ENCODE measurements around the gene DOCK4. TPM values are rescaled to one million over a fixed set of nuclear protein-coding genes. Genes with fewer than 3 reads are reported as not detected.

The DOCK4 gene
- total and polyA plus RNA-seq, 3 donors from 2014 or later: 5.4 to 17.1 (median 12.4) TPM

- no peak overlapping the region for H3K4me3 ChIP-seq
- 67 to 76% methylated on average over 6 of the region's 6 CpGs for WGBS, 2 donors
- intact Hi-C loops (cut with DNase I; ENCODE audit: low total_unique reads): no loop called here
- no peak for DNase-seq
- peaks cover 12% of the 10 kb centered on the region for H3K4me1 ChIP-seq
- no peaks in the 10 kb centered on the region for H3K27me3 ChIP-seq
- TF ChIP-seq POLR2A (IDR thresholded peaks at IDR 0.05) (no peak), CTCF (IDR thresholded peaks at IDR 0.05) (no peak)
- H3K36me3 ChIP-seq (ENCODE audit: low read depth, missing control alignments): no peaks in the 10 kb centered on the region
- no peaks in the 10 kb centered on the region for H3K9me3 ChIP-seq
- peak overlapping the region in 1 of 2 donors; percentile 15 for H3K27ac ChIP-seq
Observed at GRCh38 chr7:112162784-112163506, 43.3 kb downstream of the DOCK4 start.

- Histone ChIP-seq H3K36me3 (ENCODE audit: low read depth, missing control alignments) (no peaks in the 10 kb centered on the region), H3K27ac (peak overlapping the region in 1 of 2 donors; percentile 15), H3K4me3 (no peak overlapping the region), H3K4me1 (peaks cover 12% of the 10 kb centered on the region), H3K27me3 (no peaks in the 10 kb centered on the region), H3K9me3 (no peaks in the 10 kb centered on the region)
- DNase-seq: peak; percentile 22
- TF ChIP-seq POLR2A (IDR thresholded peaks at IDR 0.05) (no peak), CTCF (IDR thresholded peaks at IDR 0.05) (no peak)
- WGBS, 2 donors: 57 to 60% methylated on average over 2 of the region's 2 CpGs
- intact Hi-C loops (cut with DNase I; ENCODE audit: low total_unique reads): no loop called here
Observed at GRCh38 chr7:112162142-112162766, 43.9 kb downstream of the DOCK4 start.

- no peaks in the 10 kb centered on the region for H3K36me3 ChIP-seq (ENCODE audit: low read depth, missing control alignments)
- no peak for DNase-seq
- no peaks in the 10 kb centered on the region for H3K27me3 ChIP-seq
- no peaks in the 10 kb centered on the region for H3K9me3 ChIP-seq
- intact Hi-C loops (cut with DNase I; ENCODE audit: low total_unique reads): no loop called here
- 81 to 83% methylated on average over 3 of the region's 3 CpGs for WGBS, 2 donors
- H3K27ac ChIP-seq: no peak overlapping the region
- no peak for TF ChIP-seq CTCF (IDR thresholded peaks at IDR 0.05)
- TF ChIP-seq POLR2A (IDR thresholded peaks at IDR 0.05): no peak
- peaks cover 12% of the 10 kb centered on the region for H3K4me1 ChIP-seq
- no peak overlapping the region for H3K4me3 ChIP-seq
Observed at GRCh38 chr7:112161253-112162141, 44.7 kb downstream of the DOCK4 start.

DNA sequence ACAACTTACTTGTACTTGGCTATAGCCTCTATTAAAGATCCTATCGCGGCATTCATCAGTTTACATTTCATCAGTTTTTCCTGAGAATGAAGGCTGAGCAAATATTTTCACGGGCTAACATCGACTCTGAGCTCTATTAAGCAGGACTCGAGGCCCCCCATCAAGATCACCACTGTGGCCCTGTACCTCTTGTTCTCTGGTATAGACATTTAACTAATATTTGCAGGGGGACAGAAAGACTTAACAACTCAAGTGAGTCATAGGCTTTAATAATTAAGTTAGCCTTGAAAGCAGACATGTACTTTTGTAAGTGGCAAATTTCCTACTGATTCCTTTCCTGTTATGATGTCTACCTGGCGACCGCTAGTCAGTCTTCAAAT is 45.4 kb downstream of the DOCK4 start:
- no peak for DNase-seq
- H3K9me3 ChIP-seq: no peaks in the 10 kb centered on the region
- H3K27ac ChIP-seq: peak overlapping the region in 1 of 2 donors; percentile 46
- intact Hi-C loops (cut with DNase I; ENCODE audit: low total_unique reads): no loop called here
- H3K4me3 ChIP-seq: no peak overlapping the region
- H3K27me3 ChIP-seq: no peaks in the 10 kb centered on the region
- TF ChIP-seq CTCF (IDR thresholded peaks at IDR 0.05) (no peak), POLR2A (IDR thresholded peaks at IDR 0.05) (no peak)
- WGBS, 2 donors: 66% methylated on average over 7 of the region's 7 CpGs
- peaks cover 12% of the 10 kb centered on the region for H3K4me1 ChIP-seq
- no peaks in the 10 kb centered on the region for H3K36me3 ChIP-seq (ENCODE audit: low read depth, missing control alignments)

All from testis (tissue), 3 donors.